Nephron progenitor cell (in vitro differentiated cells): ENCODE results near the gene TMEM200B.
A peak's percentile ranks its signal among the peaks of the same experiment; 100 is the strongest.
"Not testable (repeated sequence)": the region's sequence is repeated elsewhere in the genome, so short reads cannot be mapped to it uniquely, and the experiment has no call there.

ENCODE experiments used
- DNase-seq: peaks from one replicate; pipeline ENCODE4 v3.0.0; 2021
- H3K27ac Mint-ChIP-seq: 2 replicates; pipeline ENCODE4 v1.8.0; 2021; ENCODE audit warnings: mild to moderate bottlenecking, moderate library complexity, mixed read lengths
- H3K27me3 Mint-ChIP-seq: 2 replicates; pipeline ENCODE4 v1.8.0; 2021; ENCODE audit warnings: mild to moderate bottlenecking, low read depth, mixed read lengths; ENCODE audit not compliant: poor library complexity
- H3K36me3 Mint-ChIP-seq: 2 replicates; pipeline ENCODE4 v1.8.0; 2021; ENCODE audit warnings: low read depth, mixed read lengths
- H3K4me1 Mint-ChIP-seq: 2 replicates; pipeline ENCODE4 v1.8.0; 2021; ENCODE audit warnings: mixed read lengths
- H3K4me3 Mint-ChIP-seq: 2 replicates; pipeline ENCODE4 v1.8.0; 2021; ENCODE audit warnings: mild to moderate bottlenecking, moderate library complexity, mixed read lengths
- H3K9me3 Mint-ChIP-seq: 2 replicates; pipeline ENCODE4 v1.8.0; 2021; ENCODE audit warnings: mild to moderate bottlenecking, moderate library complexity, mixed read lengths
- CTCF ChIP-seq: fragments of 200-600 bp; sonication (generic); IDR thresholded peaks from 2 replicates; pipeline ENCODE4 v1.5.0; 2021; ENCODE audit warnings: antibody characterized with exemption

TMEM200B gene

GRCh38 chr1:29113413-29114117 lies 10.1 kb downstream of the TMEM200B start:
- H3K4me1 Mint-ChIP-seq: no peaks in the 10 kb centered on the region
- H3K27me3 Mint-ChIP-seq: peaks cover 12% of the 10 kb centered on the region
- peak overlapping the region; percentile 10 for H3K27ac Mint-ChIP-seq
- no peaks in the 10 kb centered on the region for H3K9me3 Mint-ChIP-seq
- no peak for DNase-seq
- peaks cover 70% of the 10 kb centered on the region for H3K36me3 Mint-ChIP-seq
- TF ChIP-seq CTCF: no peak
- no peak overlapping the region for H3K4me3 Mint-ChIP-seq

- peaks cover 65% of the 10 kb centered on the region for H3K36me3 Mint-ChIP-seq
- no peaks in the 10 kb centered on the region for H3K4me1 Mint-ChIP-seq
- no peak for TF ChIP-seq CTCF
- no peaks in the 10 kb centered on the region for H3K9me3 Mint-ChIP-seq
- no peak for DNase-seq
- peaks cover 9% of the 10 kb centered on the region for H3K27me3 Mint-ChIP-seq
- H3K4me3 Mint-ChIP-seq: no peak overlapping the region
- peak overlapping the region; percentile 39 for H3K27ac Mint-ChIP-seq
These were observed 10.8 kb downstream of the TMEM200B start for GRCh38 chr1:29112705-29113412.

GRCh38 chr1:29108041-29108440 lies 15.7 kb downstream of the TMEM200B start:
- not testable (repeated sequence) for H3K27me3 Mint-ChIP-seq, H3K4me3 Mint-ChIP-seq
- H3K27ac Mint-ChIP-seq: peak overlapping the region; percentile 68

GRCh38 chr1:29105822-29106221 lies 17.9 kb downstream of the TMEM200B start:
- no peaks in the 10 kb centered on the region for H3K27me3 Mint-ChIP-seq
- H3K4me3 Mint-ChIP-seq: no peak overlapping the region
- peaks cover 39% of the 10 kb centered on the region for H3K36me3 Mint-ChIP-seq
- no peak for DNase-seq
- TF ChIP-seq CTCF: no peak
- no peaks in the 10 kb centered on the region for H3K9me3 Mint-ChIP-seq
- peak overlapping the region; percentile 73 for H3K27ac Mint-ChIP-seq
- H3K4me1 Mint-ChIP-seq: peaks cover 5% of the 10 kb centered on the region

More at GRCh38 chr1:29108041-29108440, 15.7 kb downstream of the TMEM200B start:
- peaks cover 43% of the 10 kb centered on the region for H3K36me3 Mint-ChIP-seq
- not testable (repeated sequence) for H3K4me1 Mint-ChIP-seq, H3K9me3 Mint-ChIP-seq, DNase-seq

- Mint-ChIP-seq H3K27me3 (peaks cover 6% of the 10 kb centered on the region), H3K27ac (no peak overlapping the region), H3K4me1 (no peaks in the 10 kb centered on the region), H3K36me3 (peaks cover 44% of the 10 kb centered on the region), H3K4me3 (no peak overlapping the region), H3K9me3 (no peaks in the 10 kb centered on the region)
- DNase-seq: no peak
- no peak for TF ChIP-seq CTCF
These were observed 23.2 kb downstream of the TMEM200B start for GRCh38 chr1:29100487-29100886.

GRCh38 chr1:29099286-29099685 lies 24.4 kb downstream of the TMEM200B start:
- no peak overlapping the region for H3K4me3 Mint-ChIP-seq
- no peaks in the 10 kb centered on the region for H3K4me1 Mint-ChIP-seq
- H3K36me3 Mint-ChIP-seq: peaks cover 51% of the 10 kb centered on the region
- H3K27ac Mint-ChIP-seq: no peak overlapping the region
- H3K27me3 Mint-ChIP-seq: peaks cover 6% of the 10 kb centered on the region
- no peaks in the 10 kb centered on the region for H3K9me3 Mint-ChIP-seq
- no peak for TF ChIP-seq CTCF
- DNase-seq: no peak
